HEK293T (cell line): ENCODE data around the gene PAPSS1.

Experiments used
- ARNT ChIP-seq: fragments of 450-650 bp; IDR thresholded peaks from 2 replicates; pipeline ENCODE4 v1.6.1; 2017; ENCODE audit warnings: mild to moderate bottlenecking
- BHLHE40 ChIP-seq: fragments of 450-650 bp; IDR thresholded peaks from 2 replicates; pipeline ENCODE4 v1.6.1; 2016; ENCODE audit warnings: mild to moderate bottlenecking, moderate library complexity, borderline replicate concordance
- FOXM1 ChIP-seq: fragments of 450-650 bp; IDR thresholded peaks from 2 replicates; pipeline ENCODE4 v1.6.1; 2017; ENCODE audit warnings: mild to moderate bottlenecking, borderline replicate concordance
- HDGF ChIP-seq: fragments of 450-650 bp; IDR thresholded peaks from 2 replicates; pipeline ENCODE4 v1.6.1; 2017; ENCODE audit warnings: antibody characterized with exemption, borderline replicate concordance
- SUZ12 ChIP-seq: fragments of 450-650 bp; IDR thresholded peaks from 2 replicates; pipeline ENCODE4 v1.6.1; 2016; ENCODE audit warnings: mild to moderate bottlenecking
- TARDBP ChIP-seq: fragments of 450-650 bp; IDR thresholded peaks from 2 replicates; pipeline ENCODE4 v1.6.1; 2016

- TF ChIP-seq FOXM1, result no peak
- TF ChIP-seq SUZ12, result no peak
- TF ChIP-seq BHLHE40, result no peak
- no peak for TF ChIP-seq ARNT
- no peak for TF ChIP-seq HDGF
- TF ChIP-seq TARDBP, result no peak
These were observed 119.6 kb downstream of the PAPSS1 start for GRCh38 chr4:107600436-107600835.
